ENCODE data around the gene ERBB4. TPM values are rescaled to one million over a fixed set of nuclear protein-coding genes. Genes with fewer than 3 reads are reported as not detected.
"Not testable (repeated sequence)": the region's sequence is repeated elsewhere in the genome, so short reads cannot be mapped to it uniquely, and the experiment has no call there.

The ERBB4 gene
- polyA plus RNA-seq, 3 donors = 0.07 to 0.25 (median 0.11) TPM

DNA sequence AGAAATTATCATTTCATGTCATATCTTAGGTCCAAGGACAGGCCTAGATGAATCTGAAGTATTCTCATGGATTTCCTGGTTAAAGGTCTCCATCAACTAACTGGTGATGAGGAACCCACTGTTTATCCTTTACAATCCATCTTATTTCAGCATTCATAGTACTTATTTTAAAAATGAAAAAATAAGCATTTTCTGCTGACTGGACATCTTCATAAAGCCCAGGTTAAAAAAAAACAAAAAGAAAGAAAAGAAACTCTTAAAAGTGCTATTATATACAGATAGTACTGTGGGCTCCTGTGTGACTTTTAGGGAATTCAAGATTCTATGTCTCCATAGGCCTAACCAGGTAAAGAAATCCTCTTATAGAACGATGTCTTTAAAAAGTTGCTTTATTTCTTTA is 7.1 kb downstream of the ERBB4 start:
- WGBS, 3 donors = 93 to 97% (median 96%) methylated on average over 1 of the region's 1 CpG
- no peak overlapping the region for H3K27ac ChIP-seq (ENCODE audit: low read depth, low read length)

DNA sequence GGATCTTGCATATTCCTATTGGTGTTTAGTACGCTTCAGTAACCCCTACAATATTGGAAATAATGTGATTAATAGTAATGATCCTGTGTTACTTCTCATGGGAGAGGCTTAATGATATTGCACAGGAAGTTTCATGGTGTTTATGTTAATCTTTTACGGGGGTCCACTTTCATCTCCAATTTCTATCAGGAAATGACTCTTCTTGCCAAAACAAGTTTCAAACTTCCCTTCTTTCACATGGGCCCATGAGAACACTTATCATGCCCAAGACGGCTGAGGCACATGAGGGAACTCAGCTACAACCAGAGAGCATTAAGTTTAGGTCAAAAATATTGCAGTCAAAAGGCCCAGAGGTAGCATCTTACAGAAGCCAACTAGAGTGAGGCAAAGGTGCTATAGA is 7.6 kb downstream of the ERBB4 start:
- 45 to 52% (median 48%) methylated on average over 3 of the region's 3 CpGs for WGBS, 3 donors
- no peak overlapping the region for H3K27ac ChIP-seq (ENCODE audit: low read depth, low read length)

DNA sequence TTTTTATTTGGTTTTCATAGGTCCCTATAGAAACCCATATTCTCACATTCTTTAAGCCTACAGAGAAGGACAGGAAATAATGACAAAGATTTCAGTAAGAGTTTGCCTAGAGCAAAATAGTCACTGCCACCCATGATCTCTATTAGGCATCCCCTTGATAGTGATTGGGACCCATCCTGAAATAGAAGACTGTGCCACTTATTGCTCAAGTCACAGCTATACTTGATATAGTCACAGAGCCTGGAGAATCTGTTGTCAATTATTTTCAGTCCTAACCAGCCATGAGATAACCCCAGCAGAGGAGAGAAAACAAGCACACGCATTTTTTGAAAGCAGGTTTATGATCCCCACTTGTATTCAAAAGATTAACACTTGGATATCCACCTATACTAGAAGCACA is 8.2 kb downstream of the ERBB4 start:
- no peak overlapping the region for H3K27ac ChIP-seq (ENCODE audit: low read depth, low read length)
- WGBS, 3 donors = 62 to 78% (median 63%) methylated on average over 1 of the region's 1 CpG

DNA sequence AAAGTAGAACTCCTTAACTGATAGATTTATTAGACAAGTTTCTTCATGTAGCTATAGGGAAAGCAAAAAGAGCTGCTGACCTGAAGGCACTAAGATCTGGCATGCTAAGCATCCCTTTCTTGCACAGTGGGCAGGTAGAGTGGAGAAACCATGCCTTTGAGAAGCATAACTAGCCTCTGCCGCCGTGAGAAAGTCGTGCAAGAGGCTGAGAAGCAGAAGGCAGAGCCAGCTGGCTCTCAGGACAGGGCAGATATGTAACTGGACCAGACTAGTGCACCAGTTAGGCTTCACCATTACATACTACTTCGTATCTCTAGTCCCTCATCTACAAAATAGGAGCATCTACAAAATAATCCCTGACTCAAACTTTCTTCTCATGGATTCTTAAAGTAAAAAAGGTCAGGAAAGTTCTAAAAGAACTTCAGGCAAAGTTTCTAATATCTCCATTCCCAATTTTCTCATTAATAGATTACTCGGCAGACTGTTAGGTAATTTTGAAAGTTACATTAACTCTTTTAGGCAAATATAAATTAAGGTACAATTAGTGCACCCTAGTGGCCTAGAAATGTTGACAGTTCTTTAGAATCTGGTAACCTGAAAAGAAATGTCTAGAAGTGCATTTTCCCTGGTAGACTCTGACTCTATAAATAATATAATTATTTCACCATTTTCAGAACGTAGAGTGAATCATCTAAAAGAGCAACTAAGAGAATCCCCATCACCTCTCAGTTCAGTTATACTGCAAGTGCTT is 10.3 kb downstream of the ERBB4 start:
- 65 to 69% (median 65%) methylated on average over 6 of the region's 6 CpGs for WGBS, 3 donors
- no peak overlapping the region for H3K27ac ChIP-seq (ENCODE audit: low read depth, low read length)

GRCh38 chr2:212526059-212526458 is 12.5 kb downstream of the ERBB4 start:
- no peak overlapping the region for H3K27ac ChIP-seq (ENCODE audit: low read depth, low read length)
- 67 to 82% (median 82%) methylated on average over 1 of the region's 1 CpG for WGBS, 3 donors

GRCh38 chr2:212523756-212524155 is 14.8 kb downstream of the ERBB4 start:
- 44 to 60% (median 51%) methylated on average over 2 of the region's 2 CpGs for WGBS, 3 donors
- no peak overlapping the region for H3K27ac ChIP-seq (ENCODE audit: low read depth, low read length)

GRCh38 chr2:212520340-212520739 is 18.3 kb downstream of the ERBB4 start:
- 36 to 58% (median 37%) methylated on average over 2 of the region's 2 CpGs for WGBS, 3 donors
- no peak overlapping the region for H3K27ac ChIP-seq (ENCODE audit: low read depth, low read length)

DNA sequence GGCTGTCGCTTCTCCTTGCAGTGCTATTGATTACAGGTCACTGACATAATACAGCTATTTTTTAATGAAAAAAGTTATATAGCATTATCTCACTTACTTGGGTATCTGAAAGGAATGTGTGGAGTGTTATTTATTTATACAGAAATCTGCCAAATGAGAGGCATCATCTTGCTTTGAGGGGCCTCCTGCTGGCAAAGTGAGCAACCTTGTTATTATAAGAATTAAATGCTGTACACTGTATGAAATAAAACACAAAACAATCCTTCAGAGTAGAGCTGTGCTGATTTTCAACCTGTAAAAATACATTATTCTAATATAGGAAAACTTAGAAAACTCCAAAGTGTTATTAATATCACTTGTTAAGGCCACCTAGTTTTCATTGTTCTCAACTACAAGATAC is 20.9 kb downstream of the ERBB4 start:
- no peak overlapping the region for H3K27ac ChIP-seq (ENCODE audit: low read depth, low read length)
- 85 to 92% (median 90%) methylated on average over 1 of the region's 1 CpG for WGBS, 3 donors

- H3K27ac ChIP-seq (ENCODE audit: low read depth, low read length) = no peak overlapping the region
- 80 to 91% (median 86%) methylated on average over 2 of the region's 2 CpGs for WGBS, 3 donors
These were observed 33.0 kb downstream of the ERBB4 start for GRCh38 chr2:212505586-212505985.

- no peak overlapping the region for H3K27ac ChIP-seq (ENCODE audit: low read depth, low read length)
These were observed 43.6 kb downstream of the ERBB4 start for GRCh38 chr2:212495046-212495445.

DNA sequence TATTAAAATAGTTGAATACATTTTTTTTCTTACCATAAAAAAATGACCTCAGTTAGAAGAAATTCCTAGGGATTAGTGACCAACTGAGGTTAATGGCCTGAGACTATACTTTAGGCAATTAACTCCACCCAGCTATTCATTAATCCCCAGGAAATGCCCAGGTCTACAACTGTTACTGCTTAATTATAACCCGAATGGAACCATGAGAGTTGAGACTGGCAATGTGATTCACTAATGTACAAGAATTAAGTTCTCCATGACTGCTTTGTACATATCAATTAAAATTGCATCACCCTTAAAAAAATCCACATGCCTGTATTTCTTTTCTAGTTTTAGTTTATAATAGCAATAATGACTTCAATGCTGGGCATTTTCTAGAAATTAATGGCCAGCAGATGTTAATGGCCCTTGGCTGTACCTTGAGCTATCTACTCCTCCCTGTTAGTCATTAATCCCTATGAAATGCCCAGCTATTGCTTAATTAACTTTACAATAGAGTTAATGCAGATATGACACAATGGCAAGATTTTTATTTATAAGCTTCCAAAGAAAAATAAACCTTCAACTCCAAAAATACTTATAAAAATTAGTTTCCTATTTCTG is 44.1 kb downstream of the ERBB4 start:
- H3K27ac ChIP-seq (ENCODE audit: low read depth, low read length) = no peak overlapping the region
- 79 to 92% (median 81%) methylated on average over 1 of the region's 1 CpG for WGBS, 3 donors

More at GRCh38 chr2:212495046-212495445, 43.6 kb downstream of the ERBB4 start:
- 58 to 76% (median 59%) methylated on average over 1 of the region's 1 CpG for WGBS, 3 donors

DNA sequence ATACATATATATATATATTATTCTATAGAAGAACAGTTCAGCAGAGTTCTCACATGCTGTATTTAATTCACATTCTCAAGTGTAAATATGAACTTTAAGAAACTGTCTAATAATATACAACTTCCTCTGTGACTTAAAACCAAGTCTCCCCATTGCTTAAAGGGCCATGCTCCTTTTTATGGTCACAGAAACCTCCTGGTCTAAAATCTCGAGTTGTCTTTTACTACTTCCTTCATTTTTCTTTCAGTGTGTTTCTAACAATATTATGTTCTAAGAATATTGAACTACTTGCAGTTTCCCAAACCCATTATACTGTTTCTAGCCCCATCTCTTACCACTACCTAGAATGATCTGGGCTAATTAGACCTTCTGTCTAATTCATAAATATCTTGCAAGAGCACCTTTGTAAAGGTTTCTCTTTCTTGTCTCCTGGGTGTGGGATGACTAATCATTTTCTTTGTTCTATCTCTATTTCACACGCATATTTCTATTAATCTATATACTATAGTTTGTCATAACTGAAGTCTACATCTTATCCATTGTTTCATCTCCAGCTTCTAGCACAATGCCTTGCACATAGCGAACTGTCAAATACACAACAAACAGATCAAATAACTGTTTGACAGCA is 48.8 kb downstream of the ERBB4 start:
- no peak overlapping the region for H3K27ac ChIP-seq (ENCODE audit: low read depth, low read length)
- WGBS, 3 donors = 72 to 87% (median 75%) methylated on average over 3 of the region's 3 CpGs

DNA sequence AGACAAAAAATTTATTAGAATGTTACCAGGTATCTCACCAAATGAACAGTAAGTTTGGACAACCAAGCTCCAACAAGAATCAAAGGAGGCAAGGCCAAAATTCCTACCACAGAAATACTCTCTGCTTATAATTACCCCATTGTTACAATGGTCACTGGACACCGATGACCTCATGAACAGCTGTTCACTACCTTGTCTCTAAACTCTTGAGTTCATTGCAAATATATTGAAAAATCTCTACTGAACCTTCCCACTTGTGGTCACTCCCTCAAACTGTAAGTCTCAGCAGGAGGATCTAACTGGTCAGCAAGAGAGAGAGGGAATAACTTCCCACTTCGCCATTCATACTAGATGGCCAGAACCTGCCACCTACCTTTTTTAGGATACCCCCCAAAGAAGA is 50.0 kb downstream of the ERBB4 start:
- H3K27ac ChIP-seq (ENCODE audit: low read depth, low read length) = no peak overlapping the region
- WGBS, 3 donors = 83 to 90% (median 89%) methylated on average over 2 of the region's 2 CpGs

DNA sequence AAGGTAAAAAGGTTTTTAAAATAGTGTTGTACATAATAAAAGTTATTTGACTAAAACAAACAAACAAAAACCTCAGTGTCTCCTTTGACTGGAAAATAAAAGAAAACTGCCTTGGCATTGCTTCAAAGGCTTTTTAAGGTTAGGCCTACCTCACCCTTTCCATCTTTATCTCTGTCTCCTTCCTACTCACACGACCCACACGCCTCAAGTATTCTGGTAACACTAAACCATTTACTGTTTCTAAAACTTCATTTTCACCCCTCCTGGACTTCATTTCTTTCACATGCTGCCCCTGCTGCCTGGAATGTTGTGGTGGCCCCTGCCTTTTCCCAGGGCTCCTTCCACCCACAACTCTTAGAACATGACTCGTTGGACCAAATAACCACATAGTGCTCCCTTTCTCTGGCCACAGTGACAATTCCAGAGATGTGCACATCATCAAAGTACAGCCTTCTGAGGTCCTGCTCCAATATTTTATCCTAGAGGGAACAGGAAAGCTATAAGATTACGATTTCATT is 54.0 kb downstream of the ERBB4 start:
- 58 to 78% (median 59%) methylated on average over 4 of the region's 4 CpGs for WGBS, 3 donors

GRCh38 chr2:212480447-212480846 is 58.2 kb downstream of the ERBB4 start:
- H3K27ac ChIP-seq (ENCODE audit: low read depth, low read length) = no peak overlapping the region
- WGBS, 3 donors = 78 to 94% (median 85%) methylated on average over 1 of the region's 1 CpG

More for the DNA sequence above, 54.0 kb downstream of the ERBB4 start:
- H3K27ac ChIP-seq (ENCODE audit: low read depth, low read length) = no peak overlapping the region

DNA sequence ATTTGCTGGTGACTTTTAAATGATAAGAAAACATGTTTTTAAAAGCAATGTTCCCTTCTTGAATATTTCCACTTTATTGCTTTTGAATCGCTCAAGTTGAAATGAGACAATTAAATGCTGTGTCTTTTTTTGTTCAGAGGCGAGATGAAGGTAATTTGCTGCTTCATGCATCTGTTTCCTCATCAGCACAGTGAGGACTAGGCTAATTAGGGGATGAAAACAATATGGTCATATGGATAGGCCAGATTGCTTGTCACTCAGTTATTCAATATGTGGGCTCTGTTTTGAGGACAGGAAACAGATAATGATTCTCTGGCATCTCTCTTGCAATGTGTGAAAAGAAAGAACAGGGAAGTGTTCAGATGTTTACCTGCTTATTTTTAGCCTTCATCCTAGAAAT is 61.0 kb downstream of the ERBB4 start:
- no peak overlapping the region for H3K27ac ChIP-seq (ENCODE audit: low read depth, low read length)
- WGBS, 3 donors = 66 to 76% (median 68%) methylated on average over 2 of the region's 2 CpGs

DNA sequence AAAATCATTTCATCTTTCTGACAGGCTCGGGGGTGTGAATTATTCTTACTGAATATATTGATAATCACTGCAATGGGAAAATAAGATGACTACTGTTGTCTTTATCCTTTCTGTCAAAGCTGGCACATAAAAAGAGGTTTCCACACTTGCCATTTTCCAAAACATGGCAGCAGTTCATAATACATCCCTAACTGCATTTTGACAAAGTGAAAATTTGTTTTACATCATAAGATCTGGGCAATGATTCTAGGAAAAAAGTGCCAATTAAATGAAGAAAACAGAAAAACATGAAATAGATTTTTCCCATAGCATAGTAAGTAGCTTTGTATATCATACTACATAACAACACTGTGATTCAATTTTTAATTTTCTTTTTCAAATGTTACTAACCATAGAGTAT is 65.4 kb downstream of the ERBB4 start:
- WGBS, 3 donors = 71 to 90% (median 74%) methylated on average over 1 of the region's 1 CpG
- H3K27ac ChIP-seq (ENCODE audit: low read depth, low read length) = no peak overlapping the region

- not testable (repeated sequence) for H3K27ac ChIP-seq (ENCODE audit: low read depth, low read length)
- 65 to 82% (median 78%) methylated on average over 2 of the region's 2 CpGs for WGBS, 3 donors
These were observed 71.1 kb downstream of the ERBB4 start for GRCh38 chr2:212467551-212467950.

GRCh38 chr2:212465456-212465855 is 73.1 kb downstream of the ERBB4 start:
- WGBS, 3 donors = 79 to 92% (median 87%) methylated on average over 1 of the region's 1 CpG
- H3K27ac ChIP-seq (ENCODE audit: low read depth, low read length) = no peak overlapping the region

Measured in adipose tissue (tissue), 3 donors.